Nephron (organoid): ENCODE measurements around the gene SPATA46.
"Not testable (repeated sequence)": the region's sequence is repeated elsewhere in the genome, so short reads cannot be mapped to it uniquely, and the experiment has no call there.

Experiments used
- H3K27ac Mint-ChIP-seq, 3 experiments: 2 replicates each; pipeline ENCODE4 v1.8.0; 2020; ENCODE audit warnings: mixed read lengths in 3 of 3, mild to moderate bottlenecking in 2 of 3, moderate library complexity in 1 of 3
- H3K27me3 Mint-ChIP-seq: 2 replicates; pipeline ENCODE4 v1.8.0; 2021; ENCODE audit warnings: low read depth, mild to moderate bottlenecking, moderate library complexity, mixed read lengths
- H3K36me3 Mint-ChIP-seq: 2 replicates; pipeline ENCODE4 v1.8.0; 2020; ENCODE audit warnings: low read depth, mixed read lengths
- H3K4me1 Mint-ChIP-seq: 2 replicates; pipeline ENCODE4 v1.8.0; 2020; ENCODE audit warnings: mixed read lengths
- H3K4me3 Mint-ChIP-seq, 3 experiments: 2 replicates each; pipeline ENCODE4 v1.8.0; 2020; ENCODE audit warnings: mild to moderate bottlenecking in 3 of 3, mixed read lengths in 3 of 3, moderate library complexity in 2 of 3
- H3K9me3 Mint-ChIP-seq: 2 replicates; pipeline ENCODE4 v1.8.0; 2020; ENCODE audit warnings: mixed read lengths
- CTCF ChIP-seq, 3 experiments: fragments of 200-600 bp; sonication (generic); IDR thresholded peaks; one replicate each; pipeline ENCODE4 v1.5.0; 2021; ENCODE audit warnings: antibody characterized with exemption in 3 of 3; ENCODE audit not compliant: unreplicated experiment in 3 of 3

The SPATA46 gene

GRCh38 chr1:162353078-162353477 lies 23.6 kb downstream of the SPATA46 start:
- Mint-ChIP-seq H3K9me3 (no peaks in the 10 kb centered on the region), H3K4me1 (peaks cover 18% of the 10 kb centered on the region), H3K4me3 (no peak overlapping the region), H3K27ac (peak overlapping the region; percentile 2 to 24 (median 14)), H3K36me3 (peaks cover 18% of the 10 kb centered on the region), H3K27me3 (no peaks in the 10 kb centered on the region)
- TF ChIP-seq CTCF (IDR thresholded peaks at IDR 0.05; ENCODE audit: unreplicated experiment in 3 of 3): no peak

DNA sequence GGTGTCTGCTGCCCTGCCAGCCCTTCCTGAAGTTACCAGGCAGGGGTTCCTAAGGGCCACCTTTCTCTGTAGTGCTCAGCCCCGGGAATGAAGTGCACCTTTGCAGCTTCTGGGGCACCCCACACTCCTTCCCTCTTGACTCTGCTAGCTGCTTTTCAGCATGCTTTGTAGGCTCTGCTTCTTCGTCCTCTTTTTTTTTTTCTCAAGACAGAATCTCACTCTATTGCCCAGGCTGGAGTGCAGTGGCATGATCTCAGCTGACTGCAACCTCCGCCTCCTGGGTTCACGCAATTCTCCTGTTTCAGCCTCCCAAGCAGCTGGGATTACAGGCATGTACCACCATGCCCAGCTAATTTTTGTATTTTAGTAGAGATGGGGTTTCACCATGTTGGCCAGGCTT lies 24.8 kb downstream of the SPATA46 start:
- H3K36me3 Mint-ChIP-seq: peaks cover 16% of the 10 kb centered on the region
- peak overlapping the region; percentile 11 to 37 (median 21) for H3K27ac Mint-ChIP-seq
- not testable (repeated sequence) for H3K4me3 Mint-ChIP-seq, H3K27me3 Mint-ChIP-seq, H3K9me3 Mint-ChIP-seq
- H3K4me1 Mint-ChIP-seq: peaks cover 18% of the 10 kb centered on the region

- no peaks in the 10 kb centered on the region for H3K9me3 Mint-ChIP-seq
- no peak overlapping the region for H3K4me3 Mint-ChIP-seq
- peaks cover 19% of the 10 kb centered on the region for H3K36me3 Mint-ChIP-seq
- peak overlapping the region; percentile 11 to 37 (median 21) for H3K27ac Mint-ChIP-seq
- H3K4me1 Mint-ChIP-seq: peaks cover 18% of the 10 kb centered on the region
- H3K27me3 Mint-ChIP-seq: no peaks in the 10 kb centered on the region
- TF ChIP-seq CTCF (IDR thresholded peaks at IDR 0.05; ENCODE audit: unreplicated experiment in 3 of 3): no peak
Measured at GRCh38 chr1:162351246-162351842, 25.3 kb downstream of the SPATA46 start.

DNA sequence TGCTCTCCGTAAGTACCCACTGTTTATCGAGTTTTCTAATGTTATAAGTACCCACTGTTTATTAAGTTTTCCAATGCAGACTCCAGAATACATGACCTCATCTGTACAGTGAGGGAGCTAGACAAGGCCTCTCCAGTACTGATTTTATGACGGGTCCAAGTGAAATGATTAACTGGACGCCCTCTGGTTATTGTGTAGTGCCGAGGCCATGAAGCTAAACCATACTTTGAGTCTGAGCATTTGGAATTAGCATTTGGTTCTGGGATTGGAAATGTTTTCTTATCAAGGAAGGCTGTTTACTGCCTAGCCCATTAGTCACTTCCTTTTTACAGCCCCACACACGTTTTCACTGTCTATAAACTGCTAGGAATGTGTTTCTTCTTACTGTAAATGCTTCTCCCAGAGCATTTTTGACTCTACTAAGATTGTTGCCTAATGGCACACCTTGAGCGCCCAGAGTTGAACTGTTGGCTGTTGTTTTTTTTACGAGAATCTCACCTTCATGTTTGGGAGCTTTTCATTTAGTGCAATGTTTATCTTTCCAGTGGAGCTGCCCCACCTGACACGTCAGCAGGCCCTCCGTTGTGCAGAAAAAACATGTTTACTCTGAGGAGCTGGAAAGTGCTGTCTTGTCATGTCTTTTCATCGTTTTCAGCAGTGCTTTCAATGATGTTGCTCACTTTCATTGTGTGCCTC lies 26.9 kb downstream of the SPATA46 start:
- no peak for TF ChIP-seq CTCF (IDR thresholded peaks at IDR 0.05; ENCODE audit: unreplicated experiment in 3 of 3)
- Mint-ChIP-seq H3K36me3 (peaks cover 16% of the 10 kb centered on the region), H3K4me3 (no peak overlapping the region), H3K27ac (peak overlapping the region; percentile 91 to 95 (median 92)), H3K27me3 (no peaks in the 10 kb centered on the region), H3K4me1 (peaks cover 18% of the 10 kb centered on the region), H3K9me3 (no peaks in the 10 kb centered on the region)

DNA sequence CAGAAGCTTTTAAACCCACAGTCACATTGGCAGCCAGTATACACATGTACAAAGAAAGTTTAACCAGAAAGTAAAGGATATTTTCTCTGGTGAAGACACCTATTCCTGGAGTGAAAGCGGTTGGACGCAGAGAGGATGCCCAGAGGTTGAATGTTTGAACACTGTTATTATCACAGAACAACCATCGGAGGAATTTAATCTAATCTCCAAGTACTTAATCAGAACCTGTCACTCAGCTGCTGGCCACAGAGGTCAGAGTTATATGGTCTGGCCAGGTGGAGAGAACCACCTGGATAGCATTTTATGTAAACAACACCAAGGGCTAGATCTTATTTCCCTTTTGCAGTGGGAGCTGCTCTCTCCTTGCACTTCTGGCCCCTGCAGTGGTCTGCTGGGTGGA lies 29.4 kb downstream of the SPATA46 start:
- H3K4me1 Mint-ChIP-seq: peaks cover 13% of the 10 kb centered on the region
- no peaks in the 10 kb centered on the region for H3K27me3 Mint-ChIP-seq
- peaks cover 20% of the 10 kb centered on the region for H3K36me3 Mint-ChIP-seq
- H3K4me3 Mint-ChIP-seq: no peak overlapping the region
- H3K9me3 Mint-ChIP-seq: no peaks in the 10 kb centered on the region
- H3K27ac Mint-ChIP-seq: peak overlapping the region; percentile 2 to 42 (median 15)
- no peak for TF ChIP-seq CTCF (IDR thresholded peaks at IDR 0.05; ENCODE audit: unreplicated experiment in 3 of 3)

GRCh38 chr1:162343470-162343869 lies 33.2 kb downstream of the SPATA46 start:
- Mint-ChIP-seq H3K4me3 (no peak overlapping the region), H3K27ac (no peak overlapping the region), H3K9me3 (no peaks in the 10 kb centered on the region), H3K27me3 (no peaks in the 10 kb centered on the region), H3K36me3 (peaks cover 13% of the 10 kb centered on the region), H3K4me1 (no peaks in the 10 kb centered on the region)
- no peak for TF ChIP-seq CTCF (IDR thresholded peaks at IDR 0.05; ENCODE audit: unreplicated experiment in 3 of 3)
